Effector memory CD8-positive, alpha-beta T cell (primary cell): Measurements from ENCODE around the gene ZNF627.
A peak's percentile ranks its signal among the peaks of the same experiment; 100 is the strongest.
"Not testable (repeated sequence)": the region's sequence is repeated elsewhere in the genome, so short reads cannot be mapped to it uniquely, and the experiment has no call there.

Experiments
- ATAC-seq: fragments of 150-1000 bp; cut with Tn5 transposase; replicated peaks from 2 replicates; pipeline ENCODE4 v1.10.0; 2021; ENCODE audit warnings: mild to moderate bottlenecking, moderate library complexity
- DNase-seq, 3 experiments: peaks; one replicate each; pipeline ENCODE4 v3.0.0; 2021
- H3K27ac Mint-ChIP-seq, 2 donors: one replicate each; pipeline ENCODE4 v1.8.0; 2022; ENCODE audit warnings: mild to moderate bottlenecking in 2 of 2, mixed read lengths in 2 of 2, moderate library complexity in 2 of 2
- H3K27me3 Mint-ChIP-seq, 2 donors: one replicate each; pipeline ENCODE4 v1.8.0; 2022; ENCODE audit warnings: mixed read lengths in 2 of 2
- H3K36me3 Mint-ChIP-seq: one replicate; pipeline ENCODE4 v1.8.0; 2022; ENCODE audit warnings: mild to moderate bottlenecking, moderate library complexity, mixed read lengths; ENCODE audit not compliant: insufficient read depth
- H3K4me1 Mint-ChIP-seq, 2 donors: one replicate each; pipeline ENCODE4 v1.8.0; 2022; ENCODE audit warnings: low read depth in 2 of 2, mixed read lengths in 2 of 2
- H3K4me3 Mint-ChIP-seq, 2 donors: one replicate each; pipeline ENCODE4 v1.8.0; 2022; ENCODE audit warnings: mild to moderate bottlenecking in 2 of 2, mixed read lengths in 2 of 2, moderate library complexity in 2 of 2
- H3K9me3 Mint-ChIP-seq, 2 donors: one replicate each; pipeline ENCODE4 v1.8.0; 2022; ENCODE audit warnings: mixed read lengths in 2 of 2

The ZNF627 gene

GRCh38 chr19:11581740-11582139, 15.5 kb upstream of the ZNF627 start:
- DNase-seq (no peak), ATAC-seq (peak; percentile 66)
- Mint-ChIP-seq H3K27ac (peak overlapping the region; percentile 41 to 82), H3K4me3 (peak overlapping the region; percentile 45 to 74), H3K4me1 (peaks cover 5 to 16% of the 10 kb centered on the region in 2 donors), H3K9me3 (no peaks in the 10 kb centered on the region), H3K27me3 (no peaks in the 10 kb centered on the region), H3K36me3 (peaks cover 8% of the 10 kb centered on the region)

GRCh38 chr19:11586331-11586730, 11.0 kb upstream of the ZNF627 start:
- peaks cover 4% of the 10 kb centered on the region for H3K36me3 Mint-ChIP-seq
- H3K9me3 Mint-ChIP-seq: no peaks in the 10 kb centered on the region
- peaks cover 8 to 15% of the 10 kb centered on the region in 2 donors for H3K4me1 Mint-ChIP-seq
- DNase-seq (no peak), ATAC-seq (no peak)
- no peak overlapping the region for H3K27ac Mint-ChIP-seq
- no peaks in the 10 kb centered on the region for H3K27me3 Mint-ChIP-seq
- no peak overlapping the region for H3K4me3 Mint-ChIP-seq

- peak overlapping the region; percentile 8 to 38 for H3K27ac Mint-ChIP-seq
- peaks cover 4 to 10% of the 10 kb centered on the region in 2 donors for H3K4me1 Mint-ChIP-seq
- DNase-seq: peak; percentile 71 to 83 (median 74)
- H3K36me3 Mint-ChIP-seq: peaks cover 3% of the 10 kb centered on the region
- no peaks in the 10 kb centered on the region for H3K27me3 Mint-ChIP-seq
- H3K4me3 Mint-ChIP-seq: no peak overlapping the region
- ATAC-seq: peak; percentile 96
- no peaks in the 10 kb centered on the region for H3K9me3 Mint-ChIP-seq
These were observed 9.8 kb upstream of the ZNF627 start for GRCh38 chr19:11587302-11587974.

- H3K4me3 Mint-ChIP-seq: no peak overlapping the region
- no peak for ATAC-seq
- DNase-seq: no peak
- peaks cover 3% of the 10 kb centered on the region for H3K36me3 Mint-ChIP-seq
- H3K27me3 Mint-ChIP-seq: no peaks in the 10 kb centered on the region
- peak overlapping the region; percentile 8 to 38 for H3K27ac Mint-ChIP-seq
- no peaks in the 10 kb centered on the region for H3K9me3 Mint-ChIP-seq
- peaks cover 4 to 10% of the 10 kb centered on the region in 2 donors for H3K4me1 Mint-ChIP-seq
These were observed 9.2 kb upstream of the ZNF627 start for GRCh38 chr19:11587975-11588631.

GRCh38 chr19:11594084-11594483, 3.2 kb upstream of the ZNF627 start:
- no peak for DNase-seq
- peaks cover 10% of the 10 kb centered on the region in 2 donors for H3K4me1 Mint-ChIP-seq
- peaks cover 11% of the 10 kb centered on the region for H3K36me3 Mint-ChIP-seq

GRCh38 chr19:11596156-11596555, 1.1 kb upstream of the ZNF627 start:
- Mint-ChIP-seq H3K9me3 (no peaks in the 10 kb centered on the region), H3K27ac (peak overlapping the region in 1 of 2 donors; percentile 94), H3K4me3 (peak overlapping the region; percentile 89 to 92), H3K27me3 (no peaks in the 10 kb centered on the region), H3K36me3 (peaks cover 8% of the 10 kb centered on the region), H3K4me1 (peaks cover 10 to 12% of the 10 kb centered on the region in 2 donors)
- no peak for DNase-seq
- ATAC-seq: no peak

More at GRCh38 chr19:11594084-11594483, 3.2 kb upstream of the ZNF627 start:
- Mint-ChIP-seq H3K27me3 (no peaks in the 10 kb centered on the region), H3K27ac (peak overlapping the region in 1 of 2 donors; percentile 17), H3K4me3 (no peak overlapping the region), H3K9me3 (no peaks in the 10 kb centered on the region)
- no peak for ATAC-seq

- H3K4me1 Mint-ChIP-seq: peaks cover 19 to 23% of the 10 kb centered on the region in 2 donors
- H3K4me3 Mint-ChIP-seq: peak overlapping the region; percentile 89 to 92
- H3K9me3 Mint-ChIP-seq: no peaks in the 10 kb centered on the region
- H3K27ac Mint-ChIP-seq: peak overlapping the region; percentile 91 to 94
- H3K27me3 Mint-ChIP-seq: no peaks in the 10 kb centered on the region
- DNase-seq (no peak), ATAC-seq (no peak)
- peaks cover 12% of the 10 kb centered on the region for H3K36me3 Mint-ChIP-seq
These were observed 810 bp downstream of the ZNF627 start for GRCh38 chr19:11598103-11598483.

GRCh38 chr19:11598746-11599145, 1.5 kb downstream of the ZNF627 start:
- DNase-seq: no peak
- no peaks in the 10 kb centered on the region for H3K9me3 Mint-ChIP-seq
- peaks cover 19 to 23% of the 10 kb centered on the region in 2 donors for H3K4me1 Mint-ChIP-seq
- H3K36me3 Mint-ChIP-seq: peaks cover 12% of the 10 kb centered on the region
- H3K27me3 Mint-ChIP-seq: no peaks in the 10 kb centered on the region
- H3K27ac Mint-ChIP-seq: peak overlapping the region in 1 of 2 donors; percentile 55
- H3K4me3 Mint-ChIP-seq: peak overlapping the region; percentile 89 to 92
- ATAC-seq: no peak

GRCh38 chr19:11599704-11600103, 2.4 kb downstream of the ZNF627 start:
- not testable (repeated sequence) for H3K4me3 Mint-ChIP-seq, DNase-seq, H3K27me3 Mint-ChIP-seq, H3K9me3 Mint-ChIP-seq, ATAC-seq
- Mint-ChIP-seq H3K4me1 (peaks cover 19 to 23% of the 10 kb centered on the region in 2 donors), H3K27ac (peak overlapping the region; percentile 35 to 55), H3K36me3 (peaks cover 12% of the 10 kb centered on the region)

- Mint-ChIP-seq H3K27ac (no peak overlapping the region), H3K4me1 (peaks cover 7 to 20% of the 10 kb centered on the region in 2 donors), H3K9me3 (peaks cover 0 to 2% of the 10 kb centered on the region in 2 donors), H3K27me3 (no peaks in the 10 kb centered on the region), H3K4me3 (no peak overlapping the region), H3K36me3 (peaks cover 4% of the 10 kb centered on the region)
- DNase-seq: no peak
- no peak for ATAC-seq
These were observed 9.2 kb downstream of the ZNF627 start for GRCh38 chr19:11606484-11606883.

GRCh38 chr19:11611730-11612129, 14.4 kb downstream of the ZNF627 start:
- no peaks in the 10 kb centered on the region for H3K9me3 Mint-ChIP-seq
- no peak overlapping the region for H3K27ac Mint-ChIP-seq
- H3K4me1 Mint-ChIP-seq: peaks cover 2 to 11% of the 10 kb centered on the region in 2 donors
- no peak for DNase-seq
- H3K4me3 Mint-ChIP-seq: no peak overlapping the region
- H3K36me3 Mint-ChIP-seq: peaks cover 29% of the 10 kb centered on the region
- no peak for ATAC-seq
- no peaks in the 10 kb centered on the region for H3K27me3 Mint-ChIP-seq

- H3K9me3 Mint-ChIP-seq: peaks cover 4% of the 10 kb centered on the region in 2 donors
- no peak overlapping the region for H3K4me3 Mint-ChIP-seq
- no peak overlapping the region for H3K27ac Mint-ChIP-seq
- DNase-seq: no peak
- H3K4me1 Mint-ChIP-seq: peaks cover 2 to 11% of the 10 kb centered on the region in 2 donors
- H3K27me3 Mint-ChIP-seq: no peaks in the 10 kb centered on the region
- ATAC-seq: no peak
- H3K36me3 Mint-ChIP-seq: peaks cover 31% of the 10 kb centered on the region
These were observed 15.7 kb downstream of the ZNF627 start for GRCh38 chr19:11612816-11613511.

- Mint-ChIP-seq H3K27me3 (no peaks in the 10 kb centered on the region), H3K4me3 (no peak overlapping the region), H3K4me1 (peaks cover 4% of the 10 kb centered on the region in 2 donors), H3K9me3 (peaks cover 4 to 12% of the 10 kb centered on the region in 2 donors), H3K36me3 (peaks cover 31% of the 10 kb centered on the region), H3K27ac (no peak overlapping the region)
- DNase-seq: no peak
- no peak for ATAC-seq
These were observed 20.1 kb downstream of the ZNF627 start for GRCh38 chr19:11617180-11618062.
